GM21515 (cell line): ENCODE results near the gene ZBTB7C.
"Not testable (repeated sequence)": the region's sequence is repeated elsewhere in the genome, so short reads cannot be mapped to it uniquely, and the experiment has no call there.

Experiments used
- ATAC-seq: cut with Tn5 transposase; IDR thresholded peaks from one replicate; pipeline ENCODE4 v1.9.1; 2021; ENCODE audit not compliant: unreplicated experiment

ZBTB7C gene

DNA sequence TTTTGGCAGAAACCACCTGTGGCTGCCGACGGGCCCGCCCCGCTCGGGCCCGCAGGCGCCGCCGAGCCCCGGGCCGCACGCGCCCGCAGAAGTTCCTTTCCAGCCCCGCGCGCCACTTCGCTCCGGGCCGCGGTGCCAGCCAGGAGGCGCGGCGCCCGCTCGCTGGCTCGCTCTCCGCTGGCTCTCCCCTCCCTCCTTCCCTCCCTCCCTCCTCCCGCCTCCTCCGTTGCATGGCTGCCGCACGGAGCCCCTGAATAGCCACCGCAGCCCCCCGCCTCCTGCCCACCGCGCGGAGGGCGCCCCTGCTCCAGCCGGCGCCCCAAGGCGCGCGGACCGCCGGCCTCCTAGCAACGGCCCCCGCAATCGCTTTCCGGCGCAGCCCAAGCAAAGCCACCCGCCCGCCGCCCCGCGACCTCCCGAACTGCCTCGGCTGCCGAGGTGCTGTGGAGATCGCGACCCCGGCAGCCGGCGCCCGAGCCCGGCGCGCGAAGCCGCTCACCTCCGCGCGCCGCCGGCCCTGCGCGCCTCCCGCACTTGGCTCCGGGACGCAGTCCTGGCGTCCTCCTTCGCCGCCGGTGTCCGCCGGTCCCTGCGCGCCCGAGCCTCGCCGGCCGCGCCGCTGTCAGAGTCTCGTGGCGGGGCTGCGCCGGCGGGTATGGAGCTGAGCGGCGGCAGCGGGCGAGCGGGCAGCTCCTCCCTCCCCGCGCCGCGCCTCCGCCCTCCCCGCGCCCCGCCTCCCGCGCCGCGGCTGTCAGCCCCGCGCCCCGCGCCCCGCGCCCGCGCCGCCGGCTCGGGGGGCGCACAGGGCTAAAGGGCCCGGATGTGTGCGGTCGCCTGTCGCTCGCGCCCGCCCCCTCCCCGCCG lies at the start of gene ZBTB7C:
ZBTB7C (minus strand) TSS at position 657 of the 864 bp plus-strand sequence.
- ATAC-seq: peak; percentile 24

DNA sequence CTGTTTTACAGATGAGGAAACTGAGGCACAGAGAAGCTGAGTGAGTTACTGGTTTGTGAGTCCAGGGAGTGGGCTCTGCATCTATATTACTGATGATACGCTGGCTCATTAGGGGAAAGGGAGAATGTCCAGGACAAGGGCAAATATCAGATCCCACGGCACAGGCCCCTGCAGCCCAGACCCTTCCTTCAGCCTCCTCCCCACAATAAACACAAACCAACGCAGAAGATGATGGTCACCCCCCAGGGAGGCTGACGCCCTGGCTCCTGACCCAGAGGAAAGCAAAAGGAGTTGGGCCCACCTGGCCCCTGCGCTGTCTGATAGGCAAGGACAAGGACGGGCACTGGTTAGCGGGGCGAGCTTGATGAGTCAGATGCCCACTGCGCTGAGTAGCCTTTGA lies 47.7 kb upstream of the ZBTB7C start:
- no peak for ATAC-seq

GRCh38 chr18:48455555-48456478 lies 46.6 kb upstream of the ZBTB7C start:
- ATAC-seq: no peak

DNA sequence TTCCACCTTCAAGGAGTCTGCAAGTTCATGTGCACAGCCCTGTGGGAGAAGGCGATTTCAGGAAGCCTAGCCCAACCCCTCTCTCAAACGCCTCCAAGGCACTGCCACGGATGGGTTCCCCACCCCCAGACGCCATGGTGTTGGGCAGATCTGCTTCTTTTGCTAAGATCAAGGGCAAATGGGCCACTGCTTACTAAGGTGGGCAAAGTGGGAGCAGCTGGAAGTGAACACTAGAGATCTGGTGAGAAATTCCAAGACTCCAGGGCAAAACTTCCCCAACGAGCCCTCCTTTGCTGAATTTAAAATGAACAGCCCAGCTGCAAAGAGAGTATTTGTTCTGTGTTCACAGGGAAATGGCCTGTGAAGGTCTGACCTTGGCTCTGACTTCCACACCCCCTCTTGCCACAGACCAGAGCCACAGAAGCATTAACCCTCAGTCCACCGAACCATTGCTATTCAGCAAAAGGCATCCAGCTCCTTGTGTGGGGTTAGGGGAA lies 45.1 kb upstream of the ZBTB7C start:
- no peak for ATAC-seq

GRCh38 chr18:48453330-48454066 lies 44.3 kb upstream of the ZBTB7C start:
- no peak for ATAC-seq

- no peak for ATAC-seq
These were observed 43.7 kb upstream of the ZBTB7C start for GRCh38 chr18:48452861-48453323.

DNA sequence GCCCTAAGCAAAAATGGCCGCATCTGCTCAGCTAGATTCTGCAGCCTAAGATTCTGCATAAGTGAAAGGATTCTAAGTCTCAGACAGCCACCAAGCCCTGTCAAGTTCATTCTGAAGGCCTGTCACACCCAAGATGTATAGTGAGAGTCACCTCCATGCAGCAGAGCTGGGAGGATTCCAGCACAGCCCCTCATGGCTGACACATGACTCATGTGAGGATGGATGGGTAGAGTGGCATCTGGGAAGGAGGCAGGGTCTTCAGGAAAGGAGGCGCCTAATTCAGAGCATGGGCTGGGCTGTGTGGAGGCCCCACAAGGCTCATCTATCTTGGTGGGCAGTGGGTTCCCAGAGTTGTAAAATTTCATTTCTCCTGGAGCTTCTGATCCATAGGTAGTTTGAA lies 41.5 kb upstream of the ZBTB7C start:
- ATAC-seq: no peak

- ATAC-seq: no peak
These were observed 37.5 kb upstream of the ZBTB7C start for GRCh38 chr18:48446582-48447225.

DNA sequence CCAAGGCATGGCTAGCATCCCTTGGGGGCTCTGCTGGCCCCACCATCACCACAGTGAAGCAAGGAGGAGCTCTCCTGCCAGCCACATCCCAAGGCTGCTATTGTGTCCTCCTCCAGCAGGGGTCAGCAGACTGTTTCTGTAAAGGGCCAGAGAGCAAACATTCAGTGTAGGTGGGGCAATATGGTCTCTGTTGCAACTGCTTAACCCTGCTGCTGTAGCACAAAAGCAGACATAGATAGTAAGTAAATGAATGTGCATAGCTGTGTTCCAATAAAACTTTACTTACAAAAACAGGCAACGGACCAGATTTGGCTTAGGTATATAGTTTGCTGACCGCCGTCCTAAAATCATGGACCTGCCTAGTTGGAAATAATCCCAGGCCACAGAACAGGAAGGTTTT lies 36.4 kb upstream of the ZBTB7C start:
- ATAC-seq: peak; percentile 72

GRCh38 chr18:48442761-48443160 lies 33.6 kb upstream of the ZBTB7C start:
- ATAC-seq: no peak

DNA sequence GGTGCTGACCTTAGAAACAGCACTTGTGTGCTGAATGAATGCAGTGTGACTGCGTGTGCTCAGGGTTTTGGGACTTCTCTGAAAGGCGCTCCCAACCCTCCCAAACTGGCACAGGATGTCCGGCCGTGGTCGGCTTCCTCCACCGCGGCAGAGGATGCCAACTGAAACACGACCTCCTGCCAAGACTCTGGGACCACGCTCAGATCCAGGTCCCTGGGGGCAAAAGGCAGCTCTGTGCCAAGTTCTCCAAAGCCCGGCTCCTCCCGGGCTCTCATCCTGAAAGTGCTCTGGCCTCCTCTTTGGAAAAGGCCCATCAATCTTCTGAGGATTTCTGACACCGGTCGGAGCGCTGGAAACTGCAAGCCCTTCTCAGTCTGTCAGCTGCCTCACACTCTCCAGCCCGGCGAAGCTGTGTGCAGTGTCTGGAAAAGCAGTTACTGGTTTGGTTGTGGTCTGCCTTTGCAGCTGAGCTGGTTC lies 32.3 kb upstream of the ZBTB7C start:
- no peak for ATAC-seq

- no peak for ATAC-seq
These were observed 31.7 kb upstream of the ZBTB7C start for GRCh38 chr18:48440924-48441323.

GRCh38 chr18:48436907-48437306 lies 27.7 kb upstream of the ZBTB7C start:
- no peak for ATAC-seq

DNA sequence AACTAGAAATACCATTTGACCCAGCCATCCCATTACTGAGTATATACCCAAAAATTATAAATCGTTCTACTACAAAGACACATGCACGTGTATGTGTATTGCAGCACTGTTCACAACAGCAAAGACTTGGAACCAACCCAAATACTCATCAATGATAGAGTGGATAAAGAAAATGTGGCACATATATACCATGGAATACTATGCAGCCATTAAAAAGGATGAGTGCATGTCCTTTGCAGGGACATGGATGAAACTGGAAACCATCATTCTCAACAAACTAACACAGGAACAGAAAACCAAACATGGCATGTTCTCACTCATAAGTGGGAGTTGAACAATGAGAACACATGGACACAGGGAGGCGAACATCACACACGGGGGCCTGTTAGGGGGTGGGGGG lies 25.2 kb upstream of the ZBTB7C start:
- not testable (repeated sequence) for ATAC-seq

DNA sequence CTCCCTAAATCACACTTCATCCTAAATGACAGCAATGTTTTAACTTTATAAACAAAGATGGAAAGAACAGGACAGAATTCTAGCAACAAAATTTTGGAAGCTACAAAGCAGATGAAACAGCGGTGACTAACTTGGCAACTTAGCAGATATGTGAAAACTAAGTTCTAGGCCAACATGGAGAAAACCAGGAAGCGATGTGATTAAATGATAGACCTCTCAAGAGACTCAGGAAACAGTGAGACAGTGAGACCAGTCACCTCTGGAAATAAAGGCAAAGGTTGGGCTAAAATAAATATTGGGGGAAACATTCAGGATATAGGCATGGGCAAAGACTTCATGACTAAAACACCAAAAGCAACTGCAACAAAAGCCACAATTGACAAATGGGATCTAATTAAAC lies 24.4 kb upstream of the ZBTB7C start:
- ATAC-seq: no peak

- no peak for ATAC-seq
These were observed 21.0 kb upstream of the ZBTB7C start for GRCh38 chr18:48430150-48430549.

GRCh38 chr18:48428475-48429177 lies 19.4 kb upstream of the ZBTB7C start:
- ATAC-seq: no peak

- no peak for ATAC-seq
These were observed 13.8 kb upstream of the ZBTB7C start for GRCh38 chr18:48422947-48423378.

GRCh38 chr18:48419277-48420022 lies 10.3 kb upstream of the ZBTB7C start:
- ATAC-seq: no peak
